ENCODE measurements around the gene SEMA3F. TPM values are rescaled to one million over a fixed set of nuclear protein-coding genes. Genes with fewer than 3 reads are reported as not detected.

SEMA3F gene
- total RNA-seq, 1 donor from 2014 or later = 37.5 TPM

DNA sequence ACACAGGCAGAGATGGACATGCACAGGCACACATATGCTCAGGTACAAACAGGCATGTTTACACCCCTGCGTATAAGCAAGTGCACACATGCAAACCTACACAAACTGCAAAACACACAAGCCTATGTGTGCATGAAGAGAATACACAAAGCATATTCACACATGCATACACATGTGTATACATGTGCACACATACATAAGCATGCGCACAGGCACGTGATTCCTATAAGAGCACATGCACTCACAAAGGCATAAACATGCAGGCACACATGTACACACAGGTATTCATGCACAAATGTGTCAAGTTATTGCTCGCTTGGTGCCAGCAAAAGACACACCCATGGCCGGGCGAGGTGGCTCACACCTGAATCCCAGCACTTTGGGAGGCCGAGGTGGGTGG is 34.9 kb downstream of the SEMA3F start:
- DNase-seq (ENCODE audit: low spot score) = no peak
- Mint-ChIP-seq H3K36me3 (ENCODE audit: low read depth) (no peaks in the 10 kb centered on the region), H3K4me3 (ENCODE audit: unreplicated experiment) (no peak overlapping the region), H3K27ac (ENCODE audit: unreplicated experiment) (no peak overlapping the region), H3K27me3 (ENCODE audit: low read depth) (no peaks in the 10 kb centered on the region), H3K4me1 (ENCODE audit: low read depth) (peaks cover 6% of the 10 kb centered on the region), H3K9me3 (ENCODE audit: low read depth) (no peaks in the 10 kb centered on the region)
- TF ChIP-seq, protein P1, sequence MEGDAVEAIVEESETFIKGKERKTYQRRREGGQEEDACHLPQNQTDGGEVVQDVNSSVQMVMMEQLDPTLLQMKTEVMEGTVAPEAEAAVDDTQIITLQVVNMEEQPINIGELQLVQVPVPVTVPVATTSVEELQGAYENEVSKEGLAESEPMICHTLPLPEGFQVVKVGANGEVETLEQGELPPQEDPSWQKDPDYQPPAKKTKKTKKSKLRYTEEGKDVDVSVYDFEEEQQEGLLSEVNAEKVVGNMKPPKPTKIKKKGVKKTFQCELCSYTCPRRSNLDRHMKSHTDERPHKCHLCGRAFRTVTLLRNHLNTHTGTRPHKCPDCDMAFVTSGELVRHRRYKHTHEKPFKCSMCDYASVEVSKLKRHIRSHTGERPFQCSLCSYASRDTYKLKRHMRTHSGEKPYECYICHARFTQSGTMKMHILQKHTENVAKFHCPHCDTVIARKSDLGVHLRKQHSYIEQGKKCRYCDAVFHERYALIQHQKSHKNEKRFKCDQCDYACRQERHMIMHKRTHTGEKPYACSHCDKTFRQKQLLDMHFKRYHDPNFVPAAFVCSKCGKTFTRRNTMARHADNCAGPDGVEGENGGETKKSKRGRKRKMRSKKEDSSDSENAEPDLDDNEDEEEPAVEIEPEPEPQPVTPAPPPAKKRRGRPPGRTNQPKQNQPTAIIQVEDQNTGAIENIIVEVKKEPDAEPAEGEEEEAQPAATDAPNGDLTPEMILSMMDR (IDR thresholded peaks at IDR 0.05) = no peak

DNA sequence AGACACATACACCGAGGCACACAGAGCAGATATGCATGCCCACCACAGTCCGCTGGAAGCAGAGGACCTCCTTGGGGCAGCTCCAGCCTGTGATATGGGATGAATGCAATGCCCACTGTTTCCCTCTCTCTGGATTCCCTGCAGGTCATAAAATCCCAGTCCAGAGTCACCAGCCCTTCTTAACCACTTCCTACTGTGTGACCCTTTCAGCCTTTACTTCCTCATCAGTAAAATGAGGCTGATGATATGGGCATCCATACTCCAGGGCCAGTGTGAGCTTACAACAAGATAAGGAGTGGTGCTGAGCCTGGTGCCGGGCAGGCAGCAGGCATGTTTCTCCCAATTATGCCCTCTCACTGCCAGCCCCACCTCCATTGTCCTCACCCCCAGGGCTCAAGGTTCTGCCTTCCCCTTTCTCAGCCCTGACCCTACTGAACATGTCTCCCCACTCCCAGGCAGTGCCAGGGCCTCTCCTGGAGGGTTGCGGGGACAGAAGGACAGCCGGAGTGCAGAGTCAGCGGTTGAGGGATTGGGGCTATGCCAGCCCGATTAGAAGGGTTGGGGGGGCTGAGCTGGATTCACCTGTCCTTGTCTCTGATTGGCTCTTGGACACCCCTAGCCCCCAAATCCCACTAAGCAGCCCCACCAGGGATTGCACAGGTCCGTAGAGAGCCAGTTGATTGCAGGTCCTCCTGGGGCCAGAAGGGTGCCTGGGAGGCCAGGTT is 36.0 kb downstream of the SEMA3F start, which contains the start of gene GNAT1:
TSS of gene GNAT1 (plus strand) at position 675 of the 725 bp plus-strand sequence. CDS start 116 bp downstream, outside the sequence.
- no peak for DNase-seq (ENCODE audit: low spot score)
- TF ChIP-seq, protein P1 (IDR thresholded peaks at IDR 0.05) = no peak
- Mint-ChIP-seq H3K4me1 (ENCODE audit: low read depth) (peaks cover 6% of the 10 kb centered on the region), H3K27ac (ENCODE audit: unreplicated experiment) (no peak within 1 kb of the TSS), H3K36me3 (ENCODE audit: low read depth) (no peaks in the 10 kb centered on the region), H3K27me3 (ENCODE audit: low read depth) (no peaks in the 10 kb centered on the region), H3K9me3 (ENCODE audit: low read depth) (no peaks in the 10 kb centered on the region), H3K4me3 (ENCODE audit: unreplicated experiment) (no peak within 1 kb of the TSS)

DNA sequence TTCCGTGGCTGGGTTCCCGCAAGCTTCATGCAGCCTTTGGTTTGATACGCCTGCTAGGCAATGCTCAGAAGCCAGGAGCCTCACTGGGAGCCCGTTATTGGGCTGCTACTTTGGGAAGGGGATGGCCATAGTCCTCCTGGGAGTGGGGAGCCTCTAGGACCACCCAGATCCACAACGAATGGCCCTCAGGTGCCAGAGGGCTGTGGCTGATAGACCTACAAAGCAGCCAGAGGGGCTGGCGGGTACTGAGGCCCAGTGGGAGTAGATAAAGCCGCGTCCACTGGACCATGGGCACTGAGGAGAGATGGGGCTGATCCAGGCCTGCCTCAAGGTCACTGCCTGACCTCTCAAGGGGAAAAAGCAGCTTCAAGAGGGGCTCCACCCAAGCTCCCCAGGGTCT is 37.0 kb downstream of the SEMA3F start:
- no peak overlapping the region for H3K4me3 Mint-ChIP-seq (ENCODE audit: unreplicated experiment)
- no peaks in the 10 kb centered on the region for H3K36me3 Mint-ChIP-seq (ENCODE audit: low read depth)
- H3K27ac Mint-ChIP-seq (ENCODE audit: unreplicated experiment) = no peak overlapping the region
- H3K4me1 Mint-ChIP-seq (ENCODE audit: low read depth) = peaks cover 6% of the 10 kb centered on the region
- no peak for DNase-seq (ENCODE audit: low spot score)
- H3K9me3 Mint-ChIP-seq (ENCODE audit: low read depth) = no peaks in the 10 kb centered on the region
- H3K27me3 Mint-ChIP-seq (ENCODE audit: low read depth) = no peaks in the 10 kb centered on the region
- TF ChIP-seq, protein P1 (IDR thresholded peaks at IDR 0.05) = no peak

DNA sequence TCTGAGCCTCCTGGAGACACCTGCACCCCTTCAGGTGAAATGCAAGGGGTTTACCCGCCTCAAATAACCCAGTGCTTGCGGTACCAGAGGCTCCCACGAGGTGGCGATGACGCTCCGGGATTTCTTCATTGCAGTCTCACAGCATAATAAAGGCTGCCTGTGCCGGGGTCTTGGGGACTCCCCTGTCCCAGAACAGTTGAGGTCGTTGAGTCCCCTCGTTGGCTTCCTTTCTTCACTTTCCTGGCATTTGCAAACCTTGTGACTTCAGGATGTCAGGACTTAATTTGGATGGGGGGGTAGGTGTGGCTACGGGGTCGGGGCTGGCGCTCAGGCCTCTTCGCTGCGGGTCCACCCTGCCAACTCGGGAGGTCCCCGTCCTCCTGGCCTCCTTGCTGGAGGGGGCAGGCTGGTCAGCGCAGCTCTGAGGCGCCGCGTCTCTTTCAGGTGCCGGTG is 37.6 kb downstream of the SEMA3F start:
- Mint-ChIP-seq H3K9me3 (ENCODE audit: low read depth) (no peaks in the 10 kb centered on the region), H3K27me3 (ENCODE audit: low read depth) (no peaks in the 10 kb centered on the region), H3K4me3 (ENCODE audit: unreplicated experiment) (no peak overlapping the region), H3K27ac (ENCODE audit: unreplicated experiment) (no peak overlapping the region), H3K4me1 (ENCODE audit: low read depth) (peaks cover 6% of the 10 kb centered on the region), H3K36me3 (ENCODE audit: low read depth) (no peaks in the 10 kb centered on the region)
- DNase-seq (ENCODE audit: low spot score) = no peak
- TF ChIP-seq, protein P1 (IDR thresholded peaks at IDR 0.05) = peak; percentile 94

DNA sequence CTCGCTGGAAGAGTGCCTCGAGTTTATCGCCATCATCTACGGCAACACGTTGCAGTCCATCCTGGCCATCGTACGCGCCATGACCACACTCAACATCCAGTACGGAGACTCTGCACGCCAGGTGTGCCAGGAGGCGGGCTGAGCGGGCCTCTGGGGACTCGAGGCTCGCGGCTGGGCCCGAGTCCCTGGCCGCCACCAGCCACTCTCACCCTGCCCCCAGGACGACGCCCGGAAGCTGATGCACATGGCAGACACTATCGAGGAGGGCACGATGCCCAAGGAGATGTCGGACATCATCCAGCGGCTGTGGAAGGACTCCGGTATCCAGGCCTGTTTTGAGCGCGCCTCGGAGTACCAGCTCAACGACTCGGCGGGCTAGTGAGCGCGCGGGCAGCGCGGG is 38.2 kb downstream of the SEMA3F start:
- Mint-ChIP-seq H3K4me3 (ENCODE audit: unreplicated experiment) (no peak overlapping the region), H3K9me3 (ENCODE audit: low read depth) (no peaks in the 10 kb centered on the region), H3K4me1 (ENCODE audit: low read depth) (peaks cover 6% of the 10 kb centered on the region), H3K27ac (ENCODE audit: unreplicated experiment) (no peak overlapping the region), H3K27me3 (ENCODE audit: low read depth) (no peaks in the 10 kb centered on the region), H3K36me3 (ENCODE audit: low read depth) (no peaks in the 10 kb centered on the region)
- TF ChIP-seq, protein P1 (IDR thresholded peaks at IDR 0.05) = no peak
- no peak for DNase-seq (ENCODE audit: low spot score)

All from chondrocyte (in vitro differentiated cells).